Smooth muscle cell (in vitro differentiated cells): ENCODE data around the gene MYH10. TPM values are rescaled to one million over a fixed set of nuclear protein-coding genes. Genes with fewer than 3 reads are reported as not detected.

Experiments
- DNase-seq: peaks from one replicate; lab custom pipeline; 2025; ENCODE audit not compliant: unreplicated experiment; lab: John Stamatoyannopoulos, UW
- H2AFZ ChIP-seq: fragments of 200-600 bp; sonication (generic); 2 replicates; pipeline ENCODE4 v1.6.0; 2016; ENCODE audit warnings: antibody characterized with exemption, low read depth, mild to moderate bottlenecking
- H3F3A ChIP-seq: fragments of 200-600 bp; sonication (generic); 2 replicates; pipeline ENCODE4 v1.6.0; 2017; ENCODE audit warnings: antibody characterized with exemption, low read depth
- H3K27ac ChIP-seq: fragments of 200-600 bp; sonication (generic); 2 replicates; pipeline ENCODE4 v1.5.1; 2016; ENCODE audit warnings: low read depth, mild to moderate bottlenecking
- H3K27me3 ChIP-seq: fragments of 200-600 bp; sonication (generic); 2 replicates; pipeline ENCODE4 v1.6.1; 2016; ENCODE audit warnings: low read depth, mild to moderate bottlenecking
- H3K36me3 ChIP-seq: fragments of 200-600 bp; sonication (generic); 2 replicates; pipeline ENCODE4 v1.5.1; 2016; ENCODE audit warnings: low read depth
- H3K4me1 ChIP-seq: fragments of 200-600 bp; sonication (generic); 2 replicates; pipeline ENCODE4 v1.5.1; 2016; ENCODE audit warnings: low read depth
- H3K4me2 ChIP-seq: fragments of 200-600 bp; sonication (generic); 2 replicates; pipeline ENCODE4 v1.6.0; 2016; ENCODE audit warnings: mild to moderate bottlenecking
- H3K4me3 ChIP-seq: fragments of 200-600 bp; sonication (generic); 2 replicates; pipeline ENCODE4 v1.5.1; 2016; ENCODE audit warnings: mild to moderate bottlenecking
- H3K79me2 ChIP-seq: fragments of 200-600 bp; sonication (generic); 2 replicates; pipeline ENCODE4 v1.6.0; 2016; ENCODE audit warnings: low read depth, mild to moderate bottlenecking
- H3K9ac ChIP-seq: fragments of 200-600 bp; sonication (generic); 2 replicates; pipeline ENCODE4 v1.6.0; 2016; ENCODE audit warnings: low read depth
- H3K9me3 ChIP-seq: fragments of 200-600 bp; sonication (generic); replicated peaks from 2 replicates; pipeline ENCODE4 v1.5.1; 2016; ENCODE audit warnings: low read depth
- H4K20me1 ChIP-seq: fragments of 200-600 bp; sonication (generic); 2 replicates; pipeline ENCODE4 v1.6.0; 2016; ENCODE audit warnings: low read depth
- WGBS: methylation state at CpG from one replicate; pipeline ENCODE4 v1.1.7; 2016; ENCODE audit warnings: low lambda C conversion rate; 5-methylcytosine and 5-hydroxymethylcytosine counted together
- polyA plus RNA-seq: library from polyadenylated mRNA; unstranded; fragments of >200 nt; fragmentation: Nextera tagmentation; extraction: Ambion mirVana; gene quantifications from 2 replicates; pipeline ENCODE4 v1.2.1, GENCODE V29; 2016
- total RNA-seq: library from RNA; depleted of rRNA; stranded (reverse); fragments of >200 nt; gene quantifications from 2 replicates; pipeline ENCODE4 v1.2.3, GENCODE V29; 2014
- TF ChIP-seq, protein P1 (sequence below): fragments of 200-600 bp; sonication (generic); IDR thresholded peaks from 2 replicates; pipeline ENCODE4 v1.5.1; 2017; ENCODE audit warnings: borderline replicate concordance, mild to moderate bottlenecking, antibody characterized with exemption; ENCODE audit not compliant: insufficient read depth, poor library complexity, severe bottlenecking

MYH10 gene
- total and polyA plus RNA-seq, 2 experiments from 2014 or later, result 112 to 146 TPM

DNA sequence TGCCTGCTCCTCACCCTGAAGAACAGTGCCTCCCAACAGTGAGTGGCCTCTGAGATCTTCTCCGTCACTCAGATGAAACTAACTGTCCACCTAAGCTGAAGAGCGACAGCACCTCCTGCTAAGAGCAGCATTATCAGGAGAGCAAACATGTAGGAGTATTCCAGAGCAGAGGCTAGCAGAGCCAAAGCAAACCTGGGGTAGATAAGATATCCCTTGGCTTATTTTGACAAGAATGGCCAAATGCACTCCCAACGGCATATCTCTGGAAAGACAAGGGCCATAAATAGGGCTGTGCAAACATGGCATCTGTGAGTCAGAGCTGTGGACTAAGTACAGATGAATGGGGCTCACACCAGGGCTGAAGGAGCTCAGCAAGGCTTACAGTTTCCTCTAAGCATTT is 98.5 kb downstream of the MYH10 start:
- TF ChIP-seq, protein P1, sequence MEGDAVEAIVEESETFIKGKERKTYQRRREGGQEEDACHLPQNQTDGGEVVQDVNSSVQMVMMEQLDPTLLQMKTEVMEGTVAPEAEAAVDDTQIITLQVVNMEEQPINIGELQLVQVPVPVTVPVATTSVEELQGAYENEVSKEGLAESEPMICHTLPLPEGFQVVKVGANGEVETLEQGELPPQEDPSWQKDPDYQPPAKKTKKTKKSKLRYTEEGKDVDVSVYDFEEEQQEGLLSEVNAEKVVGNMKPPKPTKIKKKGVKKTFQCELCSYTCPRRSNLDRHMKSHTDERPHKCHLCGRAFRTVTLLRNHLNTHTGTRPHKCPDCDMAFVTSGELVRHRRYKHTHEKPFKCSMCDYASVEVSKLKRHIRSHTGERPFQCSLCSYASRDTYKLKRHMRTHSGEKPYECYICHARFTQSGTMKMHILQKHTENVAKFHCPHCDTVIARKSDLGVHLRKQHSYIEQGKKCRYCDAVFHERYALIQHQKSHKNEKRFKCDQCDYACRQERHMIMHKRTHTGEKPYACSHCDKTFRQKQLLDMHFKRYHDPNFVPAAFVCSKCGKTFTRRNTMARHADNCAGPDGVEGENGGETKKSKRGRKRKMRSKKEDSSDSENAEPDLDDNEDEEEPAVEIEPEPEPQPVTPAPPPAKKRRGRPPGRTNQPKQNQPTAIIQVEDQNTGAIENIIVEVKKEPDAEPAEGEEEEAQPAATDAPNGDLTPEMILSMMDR, result no peak
- no peaks in the 10 kb centered on the region for H3K4me1 ChIP-seq
- no peak overlapping the region for H3K27ac ChIP-seq
- peaks cover 21% of the 10 kb centered on the region for H4K20me1 ChIP-seq
- H3K36me3 ChIP-seq, result peaks cover 10% of the 10 kb centered on the region
- no peaks in the 10 kb centered on the region for H3K9me3 ChIP-seq
- peaks cover 4% of the 10 kb centered on the region for H3F3A ChIP-seq
- no peak overlapping the region for H3K9ac ChIP-seq
- WGBS, result 65% methylated on average over 3 of the region's 3 CpGs
- H2AFZ ChIP-seq, result no peak overlapping the region
- no peak for DNase-seq
- no peaks in the 10 kb centered on the region for H3K79me2 ChIP-seq
- H3K4me3 ChIP-seq, result no peak overlapping the region
- no peaks in the 10 kb centered on the region for H3K27me3 ChIP-seq
- no peak overlapping the region for H3K4me2 ChIP-seq

DNA sequence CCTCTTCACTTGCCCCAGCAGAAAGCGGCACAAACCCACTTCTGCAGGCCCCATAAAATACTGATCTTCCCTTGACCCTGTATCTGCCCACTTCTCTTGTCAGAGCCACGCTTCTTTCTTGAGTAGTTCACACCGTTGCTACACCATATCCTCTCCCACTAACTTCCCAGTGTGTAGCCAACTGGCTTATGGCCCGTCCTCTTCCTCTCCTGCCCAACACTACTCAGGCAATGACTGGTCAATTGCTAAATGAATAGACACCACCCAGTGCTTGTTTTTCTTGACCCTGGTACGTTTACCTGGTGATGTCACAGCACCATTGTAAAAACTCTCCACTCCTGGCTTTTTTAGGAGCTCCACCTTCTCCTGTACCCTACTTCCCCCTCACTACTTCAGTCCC is 107.9 kb downstream of the MYH10 start:
- Histone ChIP-seq H3K27me3 (no peaks in the 10 kb centered on the region), H3K4me1 (no peaks in the 10 kb centered on the region), H3K4me2 (no peak overlapping the region), H2AFZ (no peak overlapping the region), H3K9ac (no peak overlapping the region), H3K9me3 (no peaks in the 10 kb centered on the region), H3F3A (no peaks in the 10 kb centered on the region), H3K4me3 (no peak overlapping the region), H3K79me2 (peaks cover 7% of the 10 kb centered on the region), H3K27ac (no peak overlapping the region), H4K20me1 (peaks cover 10% of the 10 kb centered on the region), H3K36me3 (peaks cover 23% of the 10 kb centered on the region)
- whole genome bisulfite sequencing, result 94% methylated on average over 5 of the region's 5 CpGs
- no peak for DNase-seq
- TF ChIP-seq, protein P1, result no peak

- no peak for DNase-seq
- TF ChIP-seq, protein P1, result no peak
- H2AFZ ChIP-seq, result no peak overlapping the region
- H3K4me2 ChIP-seq, result no peak overlapping the region
- H3K27ac ChIP-seq, result no peak overlapping the region
- no peak overlapping the region for H3K4me3 ChIP-seq
- H3K9ac ChIP-seq, result no peak overlapping the region
- 96% methylated on average over 10 of the region's 10 CpGs for WGBS
- H4K20me1 ChIP-seq, result peaks cover 8% of the 10 kb centered on the region
- no peaks in the 10 kb centered on the region for H3K27me3 ChIP-seq
- no peaks in the 10 kb centered on the region for H3K9me3 ChIP-seq
- peaks cover 5% of the 10 kb centered on the region for H3F3A ChIP-seq
- peaks cover 28% of the 10 kb centered on the region for H3K36me3 ChIP-seq
- H3K4me1 ChIP-seq, result no peaks in the 10 kb centered on the region
- H3K79me2 ChIP-seq, result peaks cover 4% of the 10 kb centered on the region
Observed at GRCh38 chr17:8520981-8521380, 109.5 kb downstream of the MYH10 start.

GRCh38 chr17:8518850-8519249 is 111.7 kb downstream of the MYH10 start:
- 81% methylated on average over 2 of the region's 2 CpGs for WGBS
- Histone ChIP-seq H3K4me1 (no peaks in the 10 kb centered on the region), H3K27ac (no peak overlapping the region), H3K4me2 (no peak overlapping the region), H3K9ac (no peak overlapping the region), H3K79me2 (no peaks in the 10 kb centered on the region), H3F3A (peaks cover 5% of the 10 kb centered on the region), H3K27me3 (no peaks in the 10 kb centered on the region), H4K20me1 (peaks cover 6% of the 10 kb centered on the region), H3K9me3 (no peaks in the 10 kb centered on the region), H2AFZ (no peak overlapping the region), H3K36me3 (peaks cover 28% of the 10 kb centered on the region), H3K4me3 (no peak overlapping the region)
- no peak for DNase-seq
- TF ChIP-seq, protein P1, result no peak
